Measurements from ENCODE around the gene FBXO24. TPM values are rescaled to one million over a fixed set of nuclear protein-coding genes. Genes with fewer than 3 reads are reported as not detected.

FBXO24 gene
- total and polyA plus RNA-seq, 9 of the 15 experiments (the other 6 are each of a cell fraction or from before 2014, with no cell fraction given) = 0.17 to 0.95 (median 0.50) TPM

- peak; percentile 54; the same call in 1 of the 2 replicates for TF ChIP-seq TFAP4 (CRISPR knock-in tag; IDR thresholded peaks at IDR 0.05; ENCODE audit: borderline replicate concordance)
- TF ChIP-seq GABPB2 (CRISPR knock-in tag; conservative IDR thresholded peaks at IDR 0.05) = no peak
- TF ChIP-seq MYC (IDR thresholded peaks at IDR 0.05; ENCODE audit: low read depth, low read length) = no peak
- TF ChIP-seq MYC (CRISPR knock-in tag; IDR thresholded peaks at IDR 0.05; ENCODE audit: borderline replicate concordance, low read depth) = 0 out of 2 replicates have a peak, but pooled peaks have one; percentile 50
- peak; percentile 2 for TF ChIP-seq KDM5B (IDR thresholded peaks at IDR 0.05; ENCODE audit: insufficient replicate concordance, low read depth, low read length)
- TF ChIP-seq RAD21 (CRISPR knock-in tag; conservative IDR thresholded peaks at IDR 0.05 in 1 of 2, IDR thresholded peaks at IDR 0.05 in 1 of 2) = peak; percentile 42 to 50
- no peak for TF ChIP-seq TEAD2 (tag; IDR thresholded peaks at IDR 0.05)
- no peak for TF ChIP-seq JUN (IDR thresholded peaks at IDR 0.05; ENCODE audit: borderline replicate concordance, low read depth, low read length)
- TF ChIP-seq JUN (CRISPR knock-in tag; IDR thresholded peaks at IDR 0.05; ENCODE audit: borderline replicate concordance) = no peak
- TF ChIP-seq HNRNPK (IDR thresholded peaks at IDR 0.05; ENCODE audit: low read depth, low read length, poor library complexity, severe bottlenecking) = no peak
- TF ChIP-seq HDGF (IDR thresholded peaks at IDR 0.05) = 0 out of 2 replicates have a peak, but pooled peaks have one; percentile 10
- TF ChIP-seq BHLHE40 (IDR thresholded peaks at IDR 0.05; ENCODE audit: low read length) = 0 out of 2 replicates have a peak, but pooled peaks have one; percentile 4
- peak; percentile 51 to 55 (median 53); a peak in 5 of 6 replicates for TF ChIP-seq CTCF (IDR thresholded peaks at IDR 0.05 in 2 of 3, conservative IDR thresholded peaks at IDR 0.05 in 1 of 3; ENCODE audit: insufficient read depth in 2 of 3, low read depth in 1 of 3, low read length in 3 of 3)
- 0 out of 4 replicates have a peak, but pooled peaks of 1 of the 2 experiments have one; percentile 17 for TF ChIP-seq HDAC1 (IDR thresholded peaks at IDR 0.05)
- peak; percentile 31; the same call in 1 of the 2 replicates for TF ChIP-seq ZBTB2 (IDR thresholded peaks at IDR 0.05)
- TF ChIP-seq ZNF41 (CRISPR knock-in tag; conservative IDR thresholded peaks at IDR 0.05) = no peak
- peak; percentile 70; the same call in 1 of the 2 replicates for TF ChIP-seq TGIF2 (CRISPR knock-in tag; IDR thresholded peaks at IDR 0.05)
- TF ChIP-seq SETDB1 (IDR thresholded peaks at IDR 0.05; ENCODE audit: low read length) = no peak
These were observed 26.7 kb downstream of the FBXO24 start (continued) for GRCh38 chr7:100612730-100613390.
